ENCODE data around the gene KCNQ2.

KCNQ2 gene

GRCh38 chr20:63467294-63468083 is 5.0 kb downstream of the KCNQ2 start:
- Histone ChIP-seq H3K9ac (ENCODE audit: low read depth, low read length) (no peak overlapping the region), H4K20me1 (ENCODE audit: insufficient read depth, low read length) (peaks cover 26% of the 10 kb centered on the region), H3K27me3 (ENCODE audit: insufficient read depth, low read length, poor library complexity) (no peaks in the 10 kb centered on the region), H3K36me3 (ENCODE audit: insufficient read depth, low read length) (no peaks in the 10 kb centered on the region), H3K4me2 (ENCODE audit: insufficient read depth, low read length) (no peak overlapping the region), H3K4me1 (ENCODE audit: insufficient read depth, low read length) (no peaks in the 10 kb centered on the region), H2AFZ (ENCODE audit: low read depth, low read length) (no peak overlapping the region), H3K9me3 (ENCODE audit: insufficient read depth, low read length, severe bottlenecking) (no peaks in the 10 kb centered on the region), H3K27ac (ENCODE audit: low read length) (no peak overlapping the region), H3K4me3 (ENCODE audit: low read depth in 1 of 2, low read length in 2 of 2) (no peak overlapping the region), H3K79me2 (ENCODE audit: insufficient read depth, low read length) (no peaks in the 10 kb centered on the region)
- ATAC-seq (ENCODE audit: insufficient read depth, low read depth) (no peak), DNase-seq (no peak)
- no peak for TF ChIP-seq EZH2 (IDR thresholded peaks at IDR 0.05; ENCODE audit: borderline replicate concordance, low read depth, low read length, severe bottlenecking)
- TF ChIP-seq, protein P1, sequence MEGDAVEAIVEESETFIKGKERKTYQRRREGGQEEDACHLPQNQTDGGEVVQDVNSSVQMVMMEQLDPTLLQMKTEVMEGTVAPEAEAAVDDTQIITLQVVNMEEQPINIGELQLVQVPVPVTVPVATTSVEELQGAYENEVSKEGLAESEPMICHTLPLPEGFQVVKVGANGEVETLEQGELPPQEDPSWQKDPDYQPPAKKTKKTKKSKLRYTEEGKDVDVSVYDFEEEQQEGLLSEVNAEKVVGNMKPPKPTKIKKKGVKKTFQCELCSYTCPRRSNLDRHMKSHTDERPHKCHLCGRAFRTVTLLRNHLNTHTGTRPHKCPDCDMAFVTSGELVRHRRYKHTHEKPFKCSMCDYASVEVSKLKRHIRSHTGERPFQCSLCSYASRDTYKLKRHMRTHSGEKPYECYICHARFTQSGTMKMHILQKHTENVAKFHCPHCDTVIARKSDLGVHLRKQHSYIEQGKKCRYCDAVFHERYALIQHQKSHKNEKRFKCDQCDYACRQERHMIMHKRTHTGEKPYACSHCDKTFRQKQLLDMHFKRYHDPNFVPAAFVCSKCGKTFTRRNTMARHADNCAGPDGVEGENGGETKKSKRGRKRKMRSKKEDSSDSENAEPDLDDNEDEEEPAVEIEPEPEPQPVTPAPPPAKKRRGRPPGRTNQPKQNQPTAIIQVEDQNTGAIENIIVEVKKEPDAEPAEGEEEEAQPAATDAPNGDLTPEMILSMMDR (IDR thresholded peaks at IDR 0.05; ENCODE audit: borderline replicate concordance, extremely low read depth, low read length, poor library complexity, severe bottlenecking): no peak

DNA sequence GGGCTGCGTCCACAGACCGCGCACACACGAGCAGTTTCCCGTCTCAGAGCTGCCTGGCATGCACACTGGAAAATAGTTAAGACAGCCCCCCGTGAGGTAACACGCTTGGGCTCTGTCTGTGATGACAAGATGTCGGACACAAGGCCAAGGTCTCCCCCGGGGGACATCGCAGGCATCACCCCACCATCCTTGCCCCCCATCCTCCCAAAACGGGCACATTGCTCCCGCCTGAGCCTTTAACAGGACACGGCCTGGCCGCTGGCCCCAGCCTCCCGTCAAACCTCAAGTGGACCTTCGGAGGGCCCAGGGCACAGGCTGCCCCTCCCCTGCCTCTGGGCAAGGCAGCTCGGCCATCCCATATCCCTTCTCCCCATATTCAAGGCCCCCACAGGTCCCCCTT is 5.6 kb downstream of the KCNQ2 start:
- no peak overlapping the region for H3K27ac ChIP-seq (ENCODE audit: low read length)
- H3K4me2 ChIP-seq (ENCODE audit: insufficient read depth, low read length): no peak overlapping the region
- H3K79me2 ChIP-seq (ENCODE audit: insufficient read depth, low read length): no peaks in the 10 kb centered on the region
- no peak overlapping the region for H2AFZ ChIP-seq (ENCODE audit: low read depth, low read length)
- H3K27me3 ChIP-seq (ENCODE audit: insufficient read depth, low read length, poor library complexity): no peaks in the 10 kb centered on the region
- H4K20me1 ChIP-seq (ENCODE audit: insufficient read depth, low read length): peaks cover 29% of the 10 kb centered on the region
- DNase-seq (no peak), ATAC-seq (ENCODE audit: insufficient read depth, low read depth) (no peak)
- TF ChIP-seq, protein P1 (IDR thresholded peaks at IDR 0.05; ENCODE audit: borderline replicate concordance, extremely low read depth, low read length, poor library complexity, severe bottlenecking): no peak
- no peak for TF ChIP-seq EZH2 (IDR thresholded peaks at IDR 0.05; ENCODE audit: borderline replicate concordance, low read depth, low read length, severe bottlenecking)
- H3K36me3 ChIP-seq (ENCODE audit: insufficient read depth, low read length): no peaks in the 10 kb centered on the region
- H3K9ac ChIP-seq (ENCODE audit: low read depth, low read length): no peak overlapping the region
- H3K4me3 ChIP-seq (ENCODE audit: low read depth in 1 of 2, low read length in 2 of 2): no peak overlapping the region
- H3K4me1 ChIP-seq (ENCODE audit: insufficient read depth, low read length): no peaks in the 10 kb centered on the region
- H3K9me3 ChIP-seq (ENCODE audit: insufficient read depth, low read length, severe bottlenecking): no peaks in the 10 kb centered on the region

DNA sequence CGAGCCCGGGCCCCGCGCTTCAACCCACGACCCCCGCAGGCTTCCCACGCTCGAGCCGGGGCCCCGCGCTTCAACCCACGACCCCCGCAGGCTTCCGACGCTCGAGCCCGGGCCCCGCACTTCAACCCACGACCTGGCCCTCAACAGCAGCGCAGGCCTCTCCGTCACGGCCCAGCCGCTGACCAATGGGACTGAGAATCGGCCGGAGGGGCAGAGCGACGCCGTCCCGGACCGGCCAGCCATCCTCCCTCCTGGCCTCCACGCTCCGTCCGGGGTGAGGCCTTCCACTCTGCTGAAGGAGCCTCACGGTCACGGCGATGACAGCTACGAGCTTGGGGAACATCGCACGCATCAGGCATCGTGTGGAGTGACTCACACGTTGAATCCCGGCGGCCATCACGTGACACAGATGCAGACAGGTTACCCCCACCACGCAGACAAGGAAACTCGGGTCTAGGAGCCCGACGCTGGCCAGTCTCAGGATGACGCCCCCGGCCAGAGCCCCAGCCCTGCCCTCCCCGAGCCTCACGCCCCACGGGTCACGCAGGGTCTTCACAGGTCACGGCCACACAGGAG is 6.1 kb downstream of the KCNQ2 start:
- no peak overlapping the region for H3K4me3 ChIP-seq (ENCODE audit: low read depth in 1 of 2, low read length in 2 of 2)
- no peak overlapping the region for H3K27ac ChIP-seq (ENCODE audit: low read length)
- peaks cover 2% of the 10 kb centered on the region for H3K27me3 ChIP-seq (ENCODE audit: insufficient read depth, low read length, poor library complexity)
- no peak for DNase-seq
- H4K20me1 ChIP-seq (ENCODE audit: insufficient read depth, low read length): peaks cover 29% of the 10 kb centered on the region
- no peaks in the 10 kb centered on the region for H3K79me2 ChIP-seq (ENCODE audit: insufficient read depth, low read length)
- H3K9ac ChIP-seq (ENCODE audit: low read depth, low read length): no peak overlapping the region
- H2AFZ ChIP-seq (ENCODE audit: low read depth, low read length): no peak overlapping the region
- H3K9me3 ChIP-seq (ENCODE audit: insufficient read depth, low read length, severe bottlenecking): no peaks in the 10 kb centered on the region
- no peak for TF ChIP-seq EZH2 (IDR thresholded peaks at IDR 0.05; ENCODE audit: borderline replicate concordance, low read depth, low read length, severe bottlenecking)
- TF ChIP-seq, protein P1 (IDR thresholded peaks at IDR 0.05; ENCODE audit: borderline replicate concordance, extremely low read depth, low read length, poor library complexity, severe bottlenecking): no peak
- H3K36me3 ChIP-seq (ENCODE audit: insufficient read depth, low read length): no peaks in the 10 kb centered on the region
- H3K4me2 ChIP-seq (ENCODE audit: insufficient read depth, low read length): no peak overlapping the region
- no peak for ATAC-seq (ENCODE audit: insufficient read depth, low read depth)
- H3K4me1 ChIP-seq (ENCODE audit: insufficient read depth, low read length): no peaks in the 10 kb centered on the region

All from DND-41 (cell line).